ENCODE results near the gene AP2B1.

The AP2B1 gene

GRCh38 chr17:35543856-35544255 is 43.3 kb upstream of the AP2B1 start:
- DNase-seq (ENCODE audit: low read depth), result no peak
- H3K4me3 ChIP-seq (ENCODE audit: low read length), result no peak overlapping the region
- TF ChIP-seq CTCF (conservative IDR thresholded peaks at IDR 0.05; ENCODE audit: low read depth, low read length), result no peak

GRCh38 chr17:35545150-35545549 is 42.0 kb upstream of the AP2B1 start:
- H3K4me3 ChIP-seq (ENCODE audit: low read length), result no peak overlapping the region
- no peak for TF ChIP-seq CTCF (conservative IDR thresholded peaks at IDR 0.05; ENCODE audit: low read depth, low read length)
- DNase-seq (ENCODE audit: low read depth), result no peak

- DNase-seq (ENCODE audit: low read depth), result no peak
- H3K4me3 ChIP-seq (ENCODE audit: low read length), result no peak overlapping the region
- no peak for TF ChIP-seq CTCF (conservative IDR thresholded peaks at IDR 0.05; ENCODE audit: low read depth, low read length)
Measured at GRCh38 chr17:35546487-35546886, 40.6 kb upstream of the AP2B1 start.

- DNase-seq (ENCODE audit: low read depth), result no peak
- TF ChIP-seq CTCF (conservative IDR thresholded peaks at IDR 0.05; ENCODE audit: low read depth, low read length), result no peak
- H3K4me3 ChIP-seq (ENCODE audit: low read length), result no peak overlapping the region
Measured at GRCh38 chr17:35548208-35548810, 38.8 kb upstream of the AP2B1 start.

- DNase-seq (ENCODE audit: low read depth), result no peak
- TF ChIP-seq CTCF (conservative IDR thresholded peaks at IDR 0.05; ENCODE audit: low read depth, low read length), result no peak
- H3K4me3 ChIP-seq (ENCODE audit: low read length), result no peak overlapping the region
Measured at GRCh38 chr17:35548978-35549377, 38.1 kb upstream of the AP2B1 start.

GRCh38 chr17:35553310-35553709 is 33.8 kb upstream of the AP2B1 start:
- no peak overlapping the region for H3K4me3 ChIP-seq (ENCODE audit: low read length)
- no peak for TF ChIP-seq CTCF (conservative IDR thresholded peaks at IDR 0.05; ENCODE audit: low read depth, low read length)
- no peak for DNase-seq (ENCODE audit: low read depth)

GRCh38 chr17:35554668-35555067 is 32.5 kb upstream of the AP2B1 start:
- no peak for DNase-seq (ENCODE audit: low read depth)
- no peak for TF ChIP-seq CTCF (conservative IDR thresholded peaks at IDR 0.05; ENCODE audit: low read depth, low read length)
- H3K4me3 ChIP-seq (ENCODE audit: low read length), result no peak overlapping the region
